IMR-90 (cell line): ENCODE results near the gene B3GNT9. TPM values are rescaled to one million over a fixed set of nuclear protein-coding genes. Genes with fewer than 3 reads are reported as not detected.

Experiments used
- ATAC-seq: fragments of 200-7000 bp; cut with Tn5 transposase; 2 replicates; pipeline ENCODE4 v1.9.1; 2020; ENCODE audit warnings: low read depth, mild to moderate bottlenecking, moderate library complexity
- BruUV-seq: library from RNA; stranded (reverse); fragments of 400-500 nt; replicated peaks from 2 replicates; lab custom pipeline; 2021; lab: Mats Ljungman, UMichigan
- CTCF ChIA-PET: fragments of 300-600 bp; formaldehyde crosslinking; extraction: SDS; loops from one replicate; lab custom pipeline; 2021; ENCODE audit warnings: antibody characterized with exemption; lab: Yijun Ruan, JAX
- POLR2A ChIA-PET: fragments of 300-600 bp; sonication (Branson Sonifier 250); formaldehyde crosslinking; loops from one replicate; lab custom pipeline; 2022; ENCODE audit warnings: antibody characterized with exemption; ENCODE audit not compliant: unreplicated experiment; lab: Charles Lee
- DNase-seq: peaks from one replicate; pipeline ENCODE4 v3.0.0; 2013
- H2AFZ ChIP-seq: replicated peaks from 2 replicates; pipeline ENCODE3; 2013; ENCODE audit warnings: low read length, mild to moderate bottlenecking; ENCODE audit not compliant: poor library complexity
- H2AK5ac ChIP-seq: 2 replicates; pipeline ENCODE4 v1.6.1; 2013; ENCODE audit warnings: low read depth, low read length, inconsistent platforms
- H2AK9ac ChIP-seq: replicated peaks from 2 replicates; pipeline ENCODE3; 2013; ENCODE audit warnings: mild to moderate bottlenecking, low read depth, low read length, moderate library complexity; ENCODE audit not compliant: poor library complexity
- H2BK120ac ChIP-seq: 2 replicates; pipeline ENCODE4 v1.6.1; 2013; ENCODE audit warnings: low read depth, low read length, inconsistent platforms
- H2BK15ac ChIP-seq: 3 replicates; pipeline ENCODE4 v1.6.1; 2013; ENCODE audit warnings: low read depth, low read length, inconsistent platforms
- H2BK20ac ChIP-seq: 2 replicates; pipeline ENCODE4 v1.6.1; 2013; ENCODE audit warnings: low read depth, mild to moderate bottlenecking, inconsistent platforms, low read length, moderate library complexity
- H2BK5ac ChIP-seq: 2 replicates; pipeline ENCODE4 v1.6.1; 2013; ENCODE audit warnings: mild to moderate bottlenecking, low read depth, low read length, inconsistent platforms; ENCODE audit not compliant: poor library complexity, severe bottlenecking
- H3K14ac ChIP-seq: replicated peaks from 2 replicates; pipeline ENCODE4 v1.6.1; 2013; ENCODE audit warnings: low read depth, low read length, inconsistent platforms
- H3K18ac ChIP-seq: 2 replicates; pipeline ENCODE4 v1.6.1; 2013; ENCODE audit warnings: low read depth, low read length, control low read depth
- H3K23ac ChIP-seq: 2 replicates; pipeline ENCODE4 v1.6.1; 2013; ENCODE audit warnings: low read depth, low read length, inconsistent platforms
- H3K27ac ChIP-seq: 2 replicates; pipeline ENCODE4 v1.5.1; 2013; ENCODE audit warnings: mild to moderate bottlenecking, control low read depth, low read length; ENCODE audit not compliant: insufficient read depth
- H3K27me3 ChIP-seq: 2 replicates; pipeline ENCODE4 v1.6.1; 2013; ENCODE audit warnings: low read length; ENCODE audit not compliant: control insufficient read depth, insufficient read depth
- H3K36me3 ChIP-seq: 2 replicates; pipeline ENCODE4 v1.6.1; 2013; ENCODE audit warnings: low read length, mixed read lengths; ENCODE audit not compliant: control insufficient read depth, insufficient read depth
- H3K4ac ChIP-seq: 2 replicates; pipeline ENCODE4 v1.6.1; 2013; ENCODE audit warnings: low read depth, low read length, inconsistent platforms
- H3K4me1 ChIP-seq: 2 replicates; pipeline ENCODE4 v1.6.1; 2013; ENCODE audit warnings: low read length, mixed read lengths; ENCODE audit not compliant: control insufficient read depth, insufficient read depth
- H3K4me2 ChIP-seq: 2 replicates; pipeline ENCODE4 v1.6.1; 2013; ENCODE audit warnings: low read depth, mild to moderate bottlenecking, control low read depth, low read length, moderate library complexity
- H3K4me3 ChIP-seq: 2 replicates; pipeline ENCODE4 v1.5.1; 2013; ENCODE audit warnings: low read depth, mild to moderate bottlenecking, control low read depth, low read length, moderate library complexity; ENCODE audit not compliant: insufficient read depth
- H3K56ac ChIP-seq: 2 replicates; pipeline ENCODE4 v1.6.1; 2013; ENCODE audit warnings: low read length, inconsistent platforms; ENCODE audit not compliant: insufficient read depth; ENCODE audit errors: extremely low read depth
- H3K79me1 ChIP-seq, 2 experiments: 2 replicates each; pipeline ENCODE4 v1.6.1; 2013; ENCODE audit warnings: low read length in 2 of 2, inconsistent platforms in 1 of 2, low read depth in 1 of 2
- H3K9ac ChIP-seq: 2 replicates; pipeline ENCODE4 v1.6.1; 2013; ENCODE audit warnings: low read depth, low read length, control low read depth
- H3K9me1 ChIP-seq: 2 replicates; pipeline ENCODE4 v1.6.1; 2013; ENCODE audit warnings: low read length, inconsistent platforms; ENCODE audit not compliant: insufficient read depth
- H3K9me3 ChIP-seq: 2 replicates; pipeline ENCODE4 v1.6.1; 2013; ENCODE audit warnings: low read length; ENCODE audit not compliant: control insufficient read depth, insufficient read depth
- H4K20me1 ChIP-seq: 2 replicates; pipeline ENCODE4 v1.6.1; 2013; ENCODE audit warnings: low read length, inconsistent platforms; ENCODE audit not compliant: insufficient read depth
- H4K5ac ChIP-seq: 2 replicates; pipeline ENCODE4 v1.6.1; 2013; ENCODE audit warnings: mild to moderate bottlenecking, low read depth, low read length, control low read depth
- H4K8ac ChIP-seq, 2 experiments: 2 replicates each; pipeline ENCODE4 v1.6.1; 2013; ENCODE audit warnings: low read depth in 2 of 2, low read length in 2 of 2, control low read depth in 1 of 2, inconsistent platforms in 1 of 2
- H4K91ac ChIP-seq: 2 replicates; pipeline ENCODE4 v1.6.1; 2013; ENCODE audit warnings: low read depth, low read length, inconsistent platforms; ENCODE audit not compliant: insufficient read depth
- BHLHE40 ChIP-seq: fragments of 150-350 bp; IDR thresholded peaks from 2 replicates; pipeline ENCODE4 v1.6.1; 2016; ENCODE audit warnings: mild to moderate bottlenecking, low read depth, low read length
- CEBPB ChIP-seq: IDR thresholded peaks from 2 replicates; pipeline ENCODE4 v1.6.1; 2012; ENCODE audit warnings: low read depth, low read length, improper control_type of control experiment
- CHD1 ChIP-seq: IDR thresholded peaks from 2 replicates; pipeline ENCODE4 v1.6.1; 2012; ENCODE audit warnings: low read depth, low read length, improper control_type of control experiment
- CTCF ChIP-seq: conservative IDR thresholded peaks from 2 replicates; pipeline ENCODE4 v1.5.1; 2012; ENCODE audit warnings: mild to moderate bottlenecking, low read depth, low read length, improper control_type of control experiment
- ELK1 ChIP-seq: fragments of 150-350 bp; IDR thresholded peaks from 2 replicates; pipeline ENCODE4 v1.6.1; 2016; ENCODE audit warnings: low read depth, mild to moderate bottlenecking, low read length, moderate library complexity, borderline replicate concordance
- MAFK ChIP-seq: IDR thresholded peaks from 2 replicates; pipeline ENCODE4 v1.6.1; 2012; ENCODE audit warnings: low read depth, low read length, improper control_type of control experiment
- MAZ ChIP-seq: IDR thresholded peaks from 2 replicates; pipeline ENCODE4 v1.6.1; 2012; ENCODE audit warnings: low read depth, mild to moderate bottlenecking, low read length, improper control_type of control experiment, moderate library complexity, borderline replicate concordance
- MXI1 ChIP-seq: IDR thresholded peaks from 2 replicates; pipeline ENCODE4 v1.6.1; 2012; ENCODE audit warnings: low read depth, mild to moderate bottlenecking, low read length, moderate library complexity, borderline replicate concordance
- NFE2L2 ChIP-seq: fragments of 150-350 bp; IDR thresholded peaks from 2 replicates; pipeline ENCODE4 v1.6.1; 2016; ENCODE audit warnings: low read depth, mild to moderate bottlenecking, low read length
- POLR2A ChIP-seq: IDR thresholded peaks from 2 replicates; pipeline ENCODE4 v1.6.1; 2012; ENCODE audit warnings: mild to moderate bottlenecking, low read depth, low read length
- RAD21 ChIP-seq: IDR thresholded peaks from 2 replicates; pipeline ENCODE4 v1.6.1; 2012; ENCODE audit warnings: low read length, improper control_type of control experiment
- RFX5 ChIP-seq: IDR thresholded peaks from 2 replicates; pipeline ENCODE4 v1.8.0; 2012; ENCODE audit warnings: low read depth, mild to moderate bottlenecking, low read length, moderate library complexity
- SMC3 ChIP-seq: fragments of 150-350 bp; IDR thresholded peaks from 2 replicates; pipeline ENCODE4 v1.6.1; 2016; ENCODE audit warnings: low read depth, mild to moderate bottlenecking, antibody characterized with exemption, low read length, moderate library complexity
- USF2 ChIP-seq: fragments of 150-350 bp; IDR thresholded peaks from 2 replicates; pipeline ENCODE4 v1.6.1; 2017; ENCODE audit warnings: mild to moderate bottlenecking, antibody characterized with exemption, low read length, low read depth
- WGBS, 2 experiments: methylation state at CpG; one replicate each; pipeline versions ENCODE4 v1.1.5 to v1.1.7; 2013; ENCODE audit warnings: missing lambda C conversion rate in 2 of 2; ENCODE audit not compliant: insufficient read length in 1 of 2; ENCODE audit errors: extremely low coverage in 2 of 2; 5-methylcytosine and 5-hydroxymethylcytosine counted together
- dilution Hi-C: fragments of 300-500 bp; cut with HindIII; formaldehyde crosslinking; loops from one replicate; pipeline ENCODE4 v1.14.3; 2018; ENCODE audit warnings: low sequenced_read_pairs; ENCODE audit not compliant: unreplicated experiment
- in situ Hi-C: fragments of 300-500 bp; cut with MboI; formaldehyde crosslinking; loops from 3 replicates; pipeline ENCODE4 v1.14.3; 2019; ENCODE audit warnings: low sequenced_read_pairs, inconsistent platforms, mixed read lengths
- intact Hi-C: fragments of 100-400 bp; cut with micrococcal nuclease; formaldehyde crosslinking; loops from 2 replicates; pipeline ENCODE4 v1.10.0; 2022
- polyA plus RNA-seq, 3 experiments: library from polyadenylated mRNA; depleted of rRNA; stranded (reverse); fragments of >200 nt; gene quantifications; 2 replicates each; pipeline ENCODE4 v1.2.3, GENCODE V29; 2012; ENCODE audit warnings: low replicate concordance in 1 of 3
- total RNA-seq: library from RNA; depleted of rRNA; stranded (reverse); fragments of >200 nt; gene quantifications from 2 replicates; pipeline ENCODE4 v1.2.3, GENCODE V29; 2012

The B3GNT9 gene
- total and polyA plus RNA-seq, 2 of the 4 experiments (the other 2 are of a cell fraction): 5.0 to 12.0 TPM

- Histone ChIP-seq H3K79me1 (peaks cover 0 to 2% of the 10 kb centered on the region in 2 experiments; a peak in 1 of 4 replicates), H4K8ac (no peak overlapping the region), H3K9me3 (no peaks in the 10 kb centered on the region), H3K18ac (no peak overlapping the region), H4K91ac (no peak overlapping the region), H3K9ac (no peak overlapping the region), H3K23ac (no peak overlapping the region), H3K27me3 (no peaks in the 10 kb centered on the region), H3K27ac (no peak overlapping the region), H4K20me1 (no peaks in the 10 kb centered on the region; the same call in 1 of the 2 replicates), H3K4me2 (no peak overlapping the region), H2BK15ac (no peak overlapping the region), H3K4me3 (no peak overlapping the region), H2BK5ac (no peak overlapping the region), H3K4ac (no peak overlapping the region), H2AK5ac (no peak overlapping the region), H3K9me1 (no peaks in the 10 kb centered on the region; the same call in 1 of the 2 replicates), H3K36me3 (peaks cover 63% of the 10 kb centered on the region), H2BK20ac (no peak overlapping the region), H4K5ac (no peak overlapping the region), H2AK9ac (no peak overlapping the region), H3K56ac (no peak overlapping the region), H3K14ac (no peak overlapping the region), H2AFZ (no peak overlapping the region), H3K4me1 (no peaks in the 10 kb centered on the region), H2BK120ac (no peak overlapping the region)
- in situ Hi-C loops: no loop called here
- 98% methylated on average over 7 of the region's 13 CpGs; no CpG with 5 or more reads in 1 of the 2 experiments for WGBS, 2 experiments
- intact Hi-C loops: no loop called here
- DNase-seq (no peak), ATAC-seq (no peak)
- ChIA-PET CTCF (no interaction called here), POLR2A (no interaction called here)
- TF ChIP-seq MXI1: no peak
- TF ChIP-seq POLR2A: no peak
- TF ChIP-seq RFX5: no peak
- no peak for TF ChIP-seq RAD21
- no peak for TF ChIP-seq NFE2L2
- TF ChIP-seq CHD1: no peak
- TF ChIP-seq SMC3: no peak
- TF ChIP-seq USF2: no peak
- TF ChIP-seq ELK1: no peak
- no peak for TF ChIP-seq BHLHE40
- TF ChIP-seq CEBPB: no peak
- TF ChIP-seq MAFK: no peak
- TF ChIP-seq MAZ: no peak
- no peak for TF ChIP-seq CTCF
- BruUV-seq: no TSS peak
- dilution Hi-C loops: no loop called here
Measured at GRCh38 chr16:67141391-67141790, 9.4 kb downstream of the B3GNT9 start.
